HG03439 (cell line): Measurements from ENCODE around the gene CEMP1.
A peak's percentile ranks its signal among the peaks of the same experiment; 100 is the strongest.
"Not testable (repeated sequence)": the region's sequence is repeated elsewhere in the genome, so short reads cannot be mapped to it uniquely, and the experiment has no call there.

Experiments used
- ATAC-seq: cut with Tn5 transposase; IDR thresholded peaks from one replicate; pipeline ENCODE4 v1.9.1; 2021; ENCODE audit warnings: mild to moderate bottlenecking, moderate library complexity; ENCODE audit not compliant: unreplicated experiment

Gene CEMP1

DNA sequence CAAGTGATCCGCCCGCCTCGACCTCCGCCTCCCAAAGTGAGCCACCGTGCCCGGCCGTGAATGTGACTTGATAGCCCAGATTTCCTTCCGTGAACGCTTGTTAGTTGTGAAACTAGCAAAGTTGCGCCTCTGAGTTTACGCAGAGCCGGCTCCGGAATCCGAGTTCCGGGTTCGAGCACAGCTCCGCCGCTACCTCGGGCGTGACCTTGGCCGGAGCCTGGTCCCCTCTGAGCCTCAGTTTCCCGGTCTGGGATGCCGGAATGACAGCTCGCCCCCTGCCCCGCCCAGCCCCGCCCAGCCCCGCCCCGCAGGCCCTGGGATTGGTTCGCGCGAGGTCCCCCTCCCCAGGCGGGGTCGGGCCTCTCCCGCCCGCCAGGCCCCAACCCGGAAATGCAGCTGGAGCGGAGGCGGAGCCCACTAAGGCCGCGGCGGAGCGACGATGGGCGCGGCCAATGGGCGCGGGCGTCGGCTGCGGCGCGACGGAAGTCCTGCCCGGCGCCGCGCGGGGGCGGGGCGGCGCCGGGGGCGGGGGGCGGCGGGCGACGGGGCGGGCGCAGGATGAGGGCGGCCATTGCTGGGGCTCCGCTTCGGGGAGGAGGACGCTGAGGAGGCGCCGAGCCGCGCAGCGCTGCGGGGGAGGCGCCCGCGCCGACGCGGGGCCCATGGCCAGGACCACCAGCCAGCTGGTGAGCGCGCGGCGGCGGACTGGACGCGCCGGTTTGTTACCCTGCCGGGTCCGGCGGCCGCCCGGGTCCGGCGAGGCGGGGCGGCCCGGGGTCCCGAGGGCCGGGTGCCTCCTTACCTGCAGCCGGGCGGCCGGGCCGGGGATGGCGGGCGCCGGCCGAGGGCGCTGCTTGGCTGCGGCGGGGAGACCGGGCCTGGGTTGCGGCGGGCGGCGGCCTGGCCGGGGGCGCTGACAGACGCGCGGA, 6.5 kb upstream of the CEMP1 start, which contains the start of gene PDPK1:
PDPK1 (plus strand) TSS at position 571 of the 929 bp plus-strand sequence; CDS start at position 663, 92 bp downstream.
- ATAC-seq: peak; percentile 77

DNA sequence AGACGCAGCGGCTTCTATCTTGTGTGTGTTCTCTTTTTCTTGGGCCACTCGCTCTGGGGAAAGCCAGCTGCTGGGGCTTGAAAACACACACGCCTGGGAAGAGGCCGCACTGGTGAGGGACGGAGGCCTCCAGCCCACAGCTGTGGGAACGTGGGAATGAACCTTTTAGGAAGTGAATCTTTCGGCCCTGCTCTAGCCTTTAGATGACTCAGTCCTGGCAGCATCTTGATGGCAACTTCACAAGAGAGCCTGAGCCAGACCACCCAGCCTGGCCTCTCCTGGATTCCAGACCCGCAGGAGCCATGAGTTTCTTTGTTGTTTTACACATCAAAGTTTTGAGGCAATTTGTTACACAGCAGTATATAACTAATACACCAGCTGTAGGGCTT, 4.4 kb upstream of the CEMP1 start:
- no peak for ATAC-seq

DNA sequence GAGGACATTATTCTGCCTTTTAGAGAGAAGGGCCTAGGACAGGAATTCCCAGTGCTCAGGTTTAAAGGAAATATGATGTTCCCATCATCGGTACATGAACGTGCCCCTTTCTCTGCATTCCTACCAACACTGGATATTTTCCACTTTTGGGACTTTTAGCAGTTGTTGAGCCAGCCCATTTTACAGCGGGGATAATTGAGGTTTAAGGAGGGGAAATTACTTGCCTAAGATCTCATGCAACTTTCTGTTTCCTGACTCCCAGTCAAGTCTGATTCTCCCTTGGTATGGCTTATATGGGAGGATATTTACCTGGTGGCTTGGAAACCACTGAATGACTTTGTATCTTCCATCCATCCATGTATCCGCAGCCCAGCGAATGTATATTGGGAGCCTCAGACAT, 3.1 kb upstream of the CEMP1 start:
- not testable (repeated sequence) for ATAC-seq

DNA sequence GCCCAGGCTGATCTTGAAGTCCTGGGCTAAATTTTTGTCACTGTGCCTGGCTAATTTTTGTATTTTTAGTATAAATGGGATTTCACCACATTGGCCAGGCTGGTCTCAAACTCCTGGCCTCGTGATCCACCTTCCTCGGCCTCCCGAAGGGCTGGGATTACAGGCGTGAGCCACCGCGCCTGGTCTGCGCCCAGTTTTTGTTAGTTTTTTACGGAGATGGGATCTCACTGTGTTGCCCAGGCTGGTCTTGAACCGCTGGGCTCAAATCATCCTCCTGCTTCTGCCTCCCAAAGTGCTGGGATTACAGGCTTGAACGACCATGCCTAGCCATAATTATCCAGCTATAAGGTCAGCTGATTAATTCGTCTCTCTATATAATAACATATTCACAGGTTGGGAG, 2.7 kb upstream of the CEMP1 start:
- no peak for ATAC-seq

DNA sequence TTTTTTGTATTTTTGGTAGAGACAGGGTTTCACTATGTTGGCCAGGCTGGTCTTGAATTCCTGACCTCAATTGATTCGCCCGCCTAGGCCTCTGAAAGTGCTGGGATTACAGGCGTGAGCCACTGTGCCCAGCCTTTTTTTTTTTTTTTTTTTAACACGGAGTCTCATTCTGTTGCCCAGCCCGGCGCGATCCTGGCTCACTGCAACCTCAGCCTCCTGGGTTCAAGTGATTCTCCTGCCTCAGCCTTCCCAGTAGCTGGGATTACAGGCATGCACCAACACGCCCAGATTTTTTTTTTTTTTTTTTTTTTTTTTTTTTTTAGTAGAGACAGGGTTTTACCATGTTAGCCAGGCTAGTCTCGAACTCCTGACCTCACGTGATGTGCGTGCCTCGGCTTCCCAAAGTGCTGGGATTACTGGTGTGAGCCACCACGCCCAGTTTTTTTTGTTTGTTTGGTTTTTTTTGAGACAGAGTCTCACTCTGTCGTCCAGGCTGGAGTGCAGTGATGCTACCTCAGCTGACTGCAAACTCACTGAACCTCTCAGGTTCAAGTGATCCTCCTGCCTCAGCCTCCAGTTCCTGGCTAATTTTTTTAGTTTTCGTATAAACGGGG, 2.0 kb upstream of the CEMP1 start:
- not testable (repeated sequence) for ATAC-seq

DNA sequence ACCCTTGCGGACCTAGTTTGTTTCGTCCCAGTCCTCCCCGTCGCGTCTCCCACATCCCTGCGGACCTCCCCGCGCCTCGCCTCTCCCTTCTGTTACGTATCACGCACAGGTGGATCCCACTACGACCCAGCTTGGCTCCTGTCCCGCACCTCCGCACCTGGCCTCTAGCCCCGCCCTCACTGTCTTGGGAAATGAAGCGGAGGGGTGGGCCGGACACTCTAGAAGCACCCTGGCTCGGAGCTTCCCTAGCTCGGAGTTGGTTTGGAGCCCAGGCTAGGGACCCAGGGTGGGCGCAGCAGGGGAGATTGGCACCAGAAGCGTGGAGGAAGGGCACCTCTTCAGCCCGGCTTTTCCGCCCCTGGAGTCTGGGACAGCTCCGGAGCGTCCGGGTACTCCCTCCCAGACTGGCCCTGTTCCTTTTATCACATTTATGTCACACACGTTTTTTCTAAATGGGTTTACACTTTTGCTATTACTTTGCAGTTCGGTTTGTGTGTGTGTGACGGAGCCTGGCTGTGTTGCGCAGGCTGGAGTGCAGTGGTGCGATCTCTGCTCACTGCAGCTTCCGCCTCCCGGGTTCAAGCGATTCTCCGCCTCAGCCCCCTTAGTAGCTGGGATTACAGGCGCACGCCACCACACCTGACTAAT, 1.4 kb upstream of the CEMP1 start:
- no peak for ATAC-seq

DNA sequence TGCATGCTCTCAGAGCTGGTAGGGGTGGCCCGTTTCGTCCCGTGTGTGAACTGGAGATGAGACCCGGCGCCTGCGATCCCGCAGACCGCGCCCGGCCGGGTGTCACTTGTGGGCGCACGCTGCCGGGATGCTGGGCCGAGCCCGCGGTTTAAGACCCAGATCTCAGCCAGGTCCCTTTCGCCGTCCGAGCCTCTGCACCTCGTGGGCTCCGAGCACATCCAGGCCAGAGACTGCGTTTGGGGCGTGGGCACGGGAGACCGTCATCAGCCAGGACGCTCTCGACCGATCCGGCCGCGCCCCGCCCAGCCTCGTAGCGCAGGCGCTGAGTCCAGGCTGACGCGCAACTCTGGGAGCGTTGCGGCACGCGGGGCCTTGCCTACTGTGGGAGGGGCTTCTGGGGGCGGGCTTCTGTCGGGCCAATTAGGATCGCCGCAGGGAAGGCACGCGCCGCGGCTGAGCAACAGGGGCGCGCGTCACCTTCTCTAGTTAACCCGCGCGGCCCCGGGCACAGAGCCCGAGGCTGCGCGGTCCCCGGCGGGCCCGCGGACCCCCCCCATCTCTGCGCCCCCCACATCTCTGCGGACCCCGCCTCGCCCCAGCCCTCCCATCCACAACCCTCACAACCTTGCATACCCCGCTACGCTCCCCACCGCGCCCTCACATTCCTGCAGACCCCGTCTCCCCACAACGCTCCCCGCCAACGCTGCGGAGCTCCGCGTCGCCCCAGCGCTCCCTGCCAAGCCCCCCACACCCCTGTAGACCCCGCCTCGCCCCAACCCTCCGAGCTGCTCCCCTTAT, 687 bp upstream of the CEMP1 start:
- ATAC-seq: peak; percentile 65

DNA sequence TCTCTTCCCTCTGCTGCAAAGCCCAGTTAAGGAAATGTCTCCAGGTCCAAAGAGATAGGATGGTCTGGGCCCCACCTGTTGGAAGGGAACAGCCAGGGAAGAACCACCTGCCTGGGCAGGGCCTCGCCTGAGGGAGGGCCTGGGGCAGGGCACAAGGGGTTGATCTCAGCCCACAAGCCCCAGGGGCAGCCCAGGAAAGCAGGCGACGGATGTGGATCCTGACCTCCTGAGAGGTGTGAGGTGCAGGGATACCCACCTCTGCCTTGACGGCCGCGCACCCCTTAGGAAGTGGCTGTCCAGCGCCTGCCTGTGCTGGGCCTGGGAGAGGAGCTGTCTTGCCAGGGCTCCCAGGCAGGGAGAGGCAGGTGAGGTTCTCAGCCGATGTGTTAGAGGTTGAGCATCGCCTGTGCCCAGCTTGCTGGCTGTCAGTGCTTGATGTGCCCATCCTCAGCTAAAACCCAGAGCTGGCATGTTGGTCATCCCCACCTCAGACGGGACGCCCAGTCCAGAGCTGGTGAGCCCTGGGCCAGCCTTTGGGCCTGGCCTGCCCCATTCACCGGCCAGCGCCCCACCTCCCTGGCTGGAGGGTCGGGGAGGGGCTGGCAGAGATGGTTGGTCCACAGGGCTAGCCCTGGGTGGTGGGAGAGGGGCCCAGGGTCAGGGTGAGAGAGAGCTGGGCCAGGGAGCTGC, 434 bp downstream of the CEMP1 start:
- ATAC-seq: no peak

DNA sequence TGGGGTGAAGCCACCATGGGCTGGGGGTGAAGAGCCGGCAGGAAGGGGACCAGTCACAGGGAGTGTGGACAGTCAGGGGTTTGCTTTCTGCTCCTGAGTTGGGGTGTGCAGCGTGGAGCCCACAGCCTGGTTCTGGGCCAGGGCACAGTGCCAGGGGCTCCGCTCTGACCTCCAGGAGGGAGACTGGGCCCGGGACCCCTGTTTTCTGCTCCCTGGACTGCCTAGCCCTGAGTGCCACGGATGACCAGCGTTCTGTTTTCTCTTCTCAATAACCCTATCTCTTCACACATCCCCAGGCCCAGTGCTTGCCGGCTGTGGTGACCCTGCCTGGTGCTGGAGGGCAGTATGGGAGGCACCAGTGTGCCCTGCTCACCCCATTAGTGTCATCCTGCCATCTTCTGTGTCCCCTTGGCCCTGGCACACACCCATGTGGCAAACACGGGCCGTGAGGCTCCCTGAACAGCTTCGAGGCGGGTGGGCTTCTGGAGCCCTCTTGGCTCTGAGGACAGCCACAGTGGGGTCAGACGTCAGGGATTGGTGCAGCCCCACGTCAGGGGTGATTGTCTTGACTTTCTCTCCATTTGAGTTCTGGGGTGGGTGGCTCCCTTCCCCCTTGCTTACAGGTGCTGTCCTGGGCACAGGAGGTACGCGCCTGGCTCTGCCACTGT, 1.1 kb downstream of the CEMP1 start:
- no peak for ATAC-seq

DNA sequence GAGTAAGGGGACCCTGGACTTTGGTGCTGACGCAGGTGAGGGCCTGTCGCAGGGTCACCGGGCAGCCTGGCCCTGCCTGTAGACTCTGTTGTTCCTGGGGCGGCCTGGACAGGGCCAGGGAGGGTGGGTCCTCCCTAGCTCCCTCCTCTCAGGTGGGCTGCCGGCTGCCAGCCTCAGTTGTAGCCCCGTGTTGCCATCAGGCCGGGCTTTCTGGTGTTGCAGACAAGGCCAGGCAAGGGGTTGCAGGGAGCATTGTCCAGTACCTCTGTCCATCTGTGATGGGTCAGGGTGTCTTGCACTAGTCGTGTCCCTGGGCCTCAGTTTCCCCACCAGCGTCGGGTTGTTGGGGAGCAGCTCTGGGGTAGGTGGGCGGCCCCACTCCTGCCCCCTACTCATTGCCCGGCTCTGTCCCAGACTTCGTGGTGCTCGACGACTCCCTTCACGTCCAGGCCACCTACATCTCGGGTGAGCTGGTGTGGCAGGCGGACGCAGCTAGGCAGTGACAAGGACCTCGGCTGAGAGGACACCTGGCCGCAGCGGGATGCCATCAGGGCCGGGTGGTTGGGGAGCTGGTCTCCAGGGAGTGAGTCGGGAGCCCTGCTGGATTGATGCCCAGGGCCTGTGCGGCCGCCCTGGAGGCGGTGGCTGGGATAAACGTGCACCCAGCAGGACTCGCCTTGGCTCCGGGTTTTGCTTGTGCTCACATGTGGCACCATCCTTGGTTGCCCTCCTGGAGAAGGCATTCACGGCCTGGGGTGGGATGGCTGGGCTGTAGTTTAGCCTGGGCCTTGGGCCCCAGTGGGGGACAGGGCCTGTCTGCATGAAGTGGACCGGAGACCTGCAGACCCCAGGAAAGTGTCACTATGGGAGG, 1.9 kb downstream of the CEMP1 start:
- ATAC-seq: no peak

DNA sequence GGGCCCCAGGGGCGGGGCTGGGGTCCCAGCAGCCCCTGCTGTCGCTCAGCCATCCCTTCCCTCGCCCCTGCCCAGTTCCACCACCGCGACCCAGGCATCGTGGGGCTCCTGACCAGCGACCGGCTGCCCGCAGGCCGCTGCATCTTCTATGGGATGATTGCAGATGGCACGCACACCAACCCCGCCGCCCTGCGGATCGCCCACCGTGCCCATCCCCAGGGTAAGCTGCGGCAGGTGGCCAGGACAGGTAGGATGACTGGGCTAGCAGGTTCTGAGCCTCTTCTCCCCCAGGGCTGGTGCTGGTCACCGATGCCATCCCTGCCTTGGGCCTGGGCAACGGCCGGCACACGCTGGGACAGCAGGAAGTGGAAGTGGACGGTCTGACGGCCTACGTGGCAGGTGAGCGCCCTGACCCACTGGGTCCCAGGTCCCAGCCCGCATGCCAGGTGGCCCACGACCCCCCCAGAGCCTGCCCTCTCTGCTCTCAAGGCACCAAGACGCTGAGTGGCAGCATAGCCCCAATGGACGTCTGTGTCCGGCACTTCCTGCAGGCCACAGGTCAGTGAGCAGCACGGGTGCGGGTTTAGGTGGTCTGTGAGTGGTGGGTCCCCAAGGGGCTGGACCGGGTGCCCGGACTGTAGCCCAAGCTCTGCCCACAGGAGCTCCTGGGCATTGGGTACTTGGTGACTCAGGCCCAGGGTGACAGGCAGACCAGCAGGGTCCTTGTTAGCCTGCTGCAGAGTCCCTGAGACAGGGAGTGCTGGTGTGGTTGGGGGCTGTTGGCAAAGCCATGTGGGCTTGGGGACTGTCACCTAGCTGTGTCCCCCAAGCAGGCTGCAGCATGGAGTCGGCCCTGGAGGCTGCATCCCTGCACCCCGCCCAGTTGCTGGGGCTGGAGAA, 2.8 kb downstream of the CEMP1 start:
- ATAC-seq: no peak

DNA sequence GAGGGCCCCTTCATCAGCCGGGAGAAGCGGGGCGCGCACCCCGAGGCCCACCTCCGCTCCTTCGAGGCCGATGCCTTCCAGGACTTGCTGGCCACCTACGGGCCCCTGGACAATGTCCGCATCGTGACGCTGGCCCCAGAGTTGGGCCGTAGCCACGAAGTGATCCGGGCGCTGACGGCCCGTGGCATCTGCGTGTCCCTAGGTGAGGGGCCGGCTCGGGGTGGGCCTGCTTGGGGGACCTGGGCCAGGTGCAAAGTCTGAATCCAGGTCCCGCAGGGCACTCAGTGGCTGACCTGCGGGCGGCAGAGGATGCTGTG, 3.5 kb downstream of the CEMP1 start:
- ATAC-seq: no peak

DNA sequence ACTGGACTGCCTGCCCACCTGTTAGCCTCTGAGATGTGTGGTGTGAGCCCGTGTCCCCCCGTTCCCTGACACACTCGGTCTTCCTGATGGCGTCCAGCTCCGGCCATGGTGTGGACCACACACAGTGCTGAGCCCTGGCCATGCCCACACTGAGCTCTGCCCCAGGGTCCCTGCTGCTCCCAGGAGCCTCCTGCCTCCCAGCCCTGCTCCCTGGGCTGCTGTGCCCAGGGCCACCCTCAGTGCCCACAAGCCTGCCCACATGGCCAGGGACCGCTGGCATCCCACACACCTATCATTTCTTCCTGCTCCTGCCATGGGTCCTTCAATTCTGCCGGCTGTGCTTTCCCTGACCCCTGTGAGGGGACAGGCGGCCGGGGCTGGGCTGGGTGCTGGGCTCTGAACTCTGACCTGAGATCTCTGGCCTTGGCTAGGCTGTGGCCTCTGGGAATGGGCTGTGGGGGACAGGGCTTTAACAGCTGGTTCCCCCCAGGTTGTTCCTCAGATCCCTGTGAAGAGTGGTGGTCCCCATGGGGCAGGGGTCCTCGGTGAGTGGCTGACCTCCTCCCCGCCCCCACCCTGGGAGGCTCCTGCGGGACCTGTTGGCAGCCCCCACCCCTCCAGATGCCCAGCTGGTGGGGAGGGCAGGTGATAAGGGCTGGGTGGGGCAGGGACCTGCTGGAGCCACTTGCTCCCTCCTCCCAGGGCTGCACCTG, 4.0 kb downstream of the CEMP1 start:
- ATAC-seq: no peak

DNA sequence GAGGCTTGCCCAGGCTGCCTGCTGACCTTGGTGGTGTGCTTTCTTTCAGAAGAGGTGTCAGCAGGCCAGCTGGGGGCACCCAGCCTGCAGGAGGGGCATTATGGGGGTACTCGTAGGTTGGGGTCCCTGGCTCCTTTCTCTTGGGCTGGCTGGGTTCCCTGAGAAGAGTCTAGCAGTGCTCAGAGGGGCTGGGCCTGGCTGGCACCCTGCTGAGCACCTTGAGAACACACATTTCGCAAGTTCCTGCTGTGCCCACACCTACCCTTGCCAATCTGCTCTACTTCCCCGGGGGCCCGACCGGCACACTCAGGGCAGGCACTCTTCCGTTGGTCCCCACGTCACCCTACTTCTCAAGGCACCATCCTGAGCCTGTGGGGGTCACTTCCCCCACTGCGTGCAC, 5.1 kb downstream of the CEMP1 start:
- no peak for ATAC-seq

DNA sequence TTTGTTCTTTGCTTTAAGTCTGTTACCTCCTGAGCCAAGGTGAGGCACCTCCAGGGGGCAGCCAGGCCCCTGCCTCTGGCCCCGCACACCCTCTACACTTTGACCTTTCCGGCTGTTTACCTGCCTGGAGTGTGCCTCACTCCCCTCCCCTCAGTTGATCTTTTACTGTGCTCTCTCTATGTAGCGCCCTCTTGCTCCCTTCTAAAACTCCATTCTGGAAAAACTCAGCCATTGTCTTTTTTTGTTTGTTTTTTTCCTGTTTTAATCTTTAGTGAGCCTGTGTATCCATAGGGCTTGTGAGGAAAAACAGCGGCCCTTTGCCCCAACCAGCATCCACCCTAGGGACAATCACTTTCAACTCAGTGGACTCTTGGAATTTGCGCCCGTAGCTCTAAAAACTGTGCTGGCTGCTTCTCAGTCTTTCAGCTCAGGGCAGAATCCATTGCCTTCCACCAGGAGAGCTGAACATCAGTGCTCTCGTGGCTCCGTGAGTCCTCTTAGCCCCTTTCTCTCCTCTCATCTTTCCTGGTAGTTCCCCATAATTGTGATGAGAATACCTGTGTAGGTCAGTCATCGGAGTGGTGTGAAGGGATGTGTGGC, 6.8 kb downstream of the CEMP1 start:
- ATAC-seq: no peak

DNA sequence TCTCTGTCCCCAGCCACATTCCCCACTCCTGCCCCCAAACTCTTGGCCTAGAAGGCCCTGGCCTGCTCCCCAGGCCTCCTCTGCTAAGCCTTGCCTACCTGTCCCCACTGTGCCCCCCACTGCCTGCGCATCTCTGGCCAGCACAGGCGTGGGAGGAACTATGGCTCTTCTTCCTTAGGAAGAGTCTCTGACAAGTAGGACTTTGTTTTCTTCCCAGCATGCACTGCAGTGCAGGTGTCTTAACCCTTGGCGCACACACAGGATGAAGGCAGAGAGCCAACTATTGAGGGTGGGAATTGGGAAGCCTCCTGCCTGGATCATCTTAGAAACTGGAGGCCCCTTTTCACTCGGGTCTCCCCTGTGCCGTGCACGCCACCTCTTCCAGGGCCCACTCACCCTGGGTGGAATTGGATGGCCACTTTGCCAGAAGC, 7.4 kb downstream of the CEMP1 start:
- ATAC-seq: no peak
